ENCODE results near the gene HSCB.
"Not testable (repeated sequence)": the region's sequence is repeated elsewhere in the genome, so short reads cannot be mapped to it uniquely, and the experiment has no call there.

HSCB gene

GRCh38 chr22:28792491-28793383, 50.9 kb downstream of the HSCB start:
- no peak for DNase-seq

GRCh38 chr22:28793976-28794584, 52.2 kb downstream of the HSCB start:
- DNase-seq, result no peak

GRCh38 chr22:28795071-28795693, 53.3 kb downstream of the HSCB start:
- DNase-seq, result no peak

DNA sequence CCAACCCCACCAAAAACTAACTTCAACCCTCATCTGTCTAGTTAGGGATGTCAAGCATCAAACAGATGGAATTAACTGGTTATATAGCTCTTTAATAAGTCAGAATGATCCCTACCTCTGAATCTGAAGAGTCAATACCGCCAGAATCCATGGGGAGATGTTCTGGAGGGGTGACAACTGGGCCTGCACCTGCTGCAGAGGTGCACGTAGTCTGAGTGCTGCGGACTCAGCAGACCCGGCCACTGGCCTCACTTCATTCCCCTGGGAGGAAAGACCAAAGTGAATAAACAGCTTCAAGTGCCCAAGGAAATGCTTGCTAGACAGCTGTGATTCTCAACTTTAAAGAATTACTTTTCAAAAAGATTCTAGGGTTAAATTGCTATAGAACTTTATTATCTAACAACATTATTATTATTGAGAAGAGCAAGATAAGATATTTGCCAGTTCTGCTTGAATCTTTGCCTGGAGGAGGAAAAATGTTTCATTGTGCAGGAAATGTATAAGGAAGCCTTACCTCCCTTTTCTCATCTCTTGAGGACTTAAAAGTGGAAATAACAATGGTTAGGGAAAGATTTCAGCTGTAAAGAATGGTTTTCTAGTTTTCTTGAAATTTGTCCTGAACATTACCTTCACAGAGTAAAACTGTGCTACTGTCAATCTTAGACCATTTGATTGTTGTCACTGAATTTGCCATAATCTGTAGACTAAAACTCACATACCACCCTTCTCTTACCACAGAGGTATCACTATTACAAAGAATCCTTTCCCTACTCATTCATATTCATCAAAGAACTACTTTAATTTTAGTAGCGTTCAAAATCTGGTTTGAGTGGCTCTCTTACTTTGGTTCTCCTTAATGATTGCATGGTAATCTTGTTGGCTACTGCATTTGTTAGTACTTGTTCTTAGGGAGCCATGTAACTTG, 54.4 kb downstream of the HSCB start:
- no peak for DNase-seq

- DNase-seq, result peak; percentile 35
These were observed 57.2 kb downstream of the HSCB start for GRCh38 chr22:28798810-28799605.

DNA sequence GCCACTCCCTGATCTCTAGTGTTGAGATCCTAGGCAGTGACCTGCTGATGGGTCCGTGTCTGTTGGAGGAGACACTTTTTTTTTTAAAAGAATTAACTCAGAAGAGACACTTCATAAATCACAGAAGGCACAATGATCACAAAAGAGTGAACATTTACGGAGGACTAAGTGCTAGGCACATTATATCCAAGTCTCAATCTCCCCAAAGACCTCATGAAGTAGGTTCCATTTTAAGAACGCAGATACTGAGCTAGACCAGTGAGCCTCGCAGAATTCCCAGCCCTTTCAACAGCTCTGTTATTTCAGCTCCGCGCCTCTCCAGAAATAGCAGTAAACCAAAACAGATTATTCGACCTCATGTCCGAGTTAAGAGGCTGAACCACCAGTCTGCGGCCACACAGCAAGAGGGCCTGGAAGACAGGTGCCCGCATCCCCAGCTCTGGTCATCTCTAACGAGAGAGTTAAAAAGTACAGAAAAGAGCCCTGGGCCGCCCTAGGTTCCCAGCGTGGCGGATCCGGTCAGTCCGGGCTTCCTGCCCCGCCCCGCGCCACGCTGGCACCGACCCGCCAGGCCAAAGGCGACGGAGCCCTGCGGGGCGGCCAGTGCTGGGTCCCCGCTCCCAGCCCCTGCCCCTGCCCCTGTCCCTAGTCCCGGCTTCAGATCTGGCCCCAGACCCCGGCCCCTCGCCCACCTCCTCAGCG, 57.9 kb downstream of the HSCB start:
- DNase-seq, result no peak

- DNase-seq, result peak; percentile 90
These were observed 58.6 kb downstream of the HSCB start, which contains the start of gene XBP1 for GRCh38 chr22:28800308-28801041. Gene XBP1, minus strand, starts transcription at chr22:28800569.

DNA sequence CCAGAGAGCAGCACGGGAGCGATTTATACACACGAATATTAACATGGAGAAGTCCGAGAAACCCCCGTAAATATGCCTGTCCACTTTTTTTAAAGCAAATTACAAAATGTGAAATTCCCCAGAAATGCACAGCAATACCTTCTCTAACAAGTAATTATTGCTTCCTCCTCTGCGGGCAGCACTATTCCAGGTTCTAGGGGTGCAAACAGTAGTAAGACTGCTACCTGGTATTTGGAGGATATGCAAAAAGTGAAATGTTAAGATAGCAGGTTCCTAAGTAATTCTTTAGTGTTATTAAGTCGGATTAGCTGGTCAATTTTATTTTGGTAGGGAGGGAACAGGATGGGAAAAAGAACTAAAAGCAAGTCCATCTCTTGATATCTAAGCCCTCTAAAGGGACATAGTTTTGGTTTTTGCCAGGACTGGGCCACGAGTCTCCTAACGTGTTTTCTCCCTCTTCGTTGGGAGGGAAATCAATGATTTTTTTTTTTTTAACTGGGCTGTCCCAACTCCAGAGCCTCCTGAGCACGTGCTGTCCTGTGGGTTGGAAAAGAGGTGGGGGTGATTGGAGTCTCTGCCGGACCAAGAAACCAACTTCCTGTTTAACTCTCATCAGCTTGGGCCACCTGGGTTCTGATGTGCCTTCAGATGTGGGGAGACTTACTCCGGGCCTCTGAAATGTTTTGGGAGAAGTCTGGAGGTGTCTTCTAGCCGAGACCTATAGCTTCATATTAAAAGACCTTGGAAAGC, 60.2 kb downstream of the HSCB start:
- no peak for DNase-seq

DNA sequence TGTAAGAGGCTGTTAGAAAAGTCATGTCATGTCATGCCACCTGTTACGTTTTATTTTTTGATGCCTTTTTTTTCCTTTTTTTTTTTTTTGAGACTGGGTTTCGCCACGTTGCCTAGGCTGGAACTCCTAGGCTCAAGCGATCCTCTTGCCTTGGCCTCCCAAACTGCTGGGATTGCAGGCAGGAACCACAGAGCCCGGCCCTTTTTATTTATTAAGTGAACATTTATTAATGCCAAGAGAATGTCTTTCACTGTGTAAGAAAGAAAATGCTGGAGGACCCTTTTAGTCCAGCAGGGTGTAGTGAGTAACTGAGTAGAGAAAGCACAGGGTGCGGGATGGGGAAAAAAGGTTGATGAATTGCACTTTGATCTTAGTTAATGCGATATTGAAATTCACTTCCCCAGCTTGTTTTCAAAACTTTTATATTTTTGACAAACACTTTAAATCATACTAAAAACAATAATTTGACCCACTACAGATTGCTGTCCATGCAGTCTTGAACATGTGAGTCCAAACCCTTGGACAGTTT, 60.8 kb downstream of the HSCB start:
- no peak for DNase-seq

DNA sequence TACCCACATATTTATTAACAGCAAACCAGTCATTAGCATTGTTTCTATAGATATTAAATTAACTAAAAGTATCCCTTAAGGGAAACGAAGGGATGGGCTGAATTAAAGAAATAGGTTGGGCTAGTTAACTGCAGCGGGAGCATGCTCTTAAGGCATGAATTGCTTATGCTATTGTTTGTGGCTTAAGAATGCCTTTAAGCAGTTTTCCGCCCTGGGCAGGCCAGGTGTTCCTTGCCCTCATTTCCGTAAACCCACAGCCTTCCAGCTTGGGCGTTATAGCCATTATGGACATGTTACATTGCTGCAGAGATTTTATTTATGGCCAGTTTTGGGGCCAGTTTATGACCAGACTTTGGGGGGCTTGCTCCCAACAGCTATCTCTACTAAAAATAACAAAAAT, 63.6 kb downstream of the HSCB start:
- not testable (repeated sequence) for DNase-seq
